Panc1 (cell line): ENCODE measurements around the gene NR2C2. TPM values are rescaled to one million over a fixed set of nuclear protein-coding genes. Genes with fewer than 3 reads are reported as not detected.

ENCODE experiments used
- ATAC-seq: fragments of 200-7000 bp; cut with Tn5 transposase; 2 replicates; pipeline ENCODE4 v1.9.1; 2020; ENCODE audit warnings: mild to moderate bottlenecking, moderate library complexity
- BruUV-seq: library from RNA; stranded (reverse); fragments of 400-500 nt; replicated peaks from 2 replicates; lab custom pipeline; 2021; lab: Mats Ljungman, UMichigan
- CTCF ChIA-PET: fragments of 300-600 bp; sonication (Branson Sonifier 250); formaldehyde crosslinking; loops from one replicate; lab custom pipeline; 2022; ENCODE audit warnings: antibody characterized with exemption; lab: Charles Lee
- POLR2A ChIA-PET: fragments of 300-600 bp; sonication (Branson Sonifier 250); formaldehyde crosslinking; loops from one replicate; lab custom pipeline; 2022; ENCODE audit warnings: antibody characterized with exemption; lab: Charles Lee
- DNase-seq: peaks from one replicate; pipeline ENCODE4 v3.0.0-alpha.2; 2010; ENCODE audit warnings: low read depth, low spot score
- H3K27ac ChIP-seq: 2 replicates; pipeline ENCODE4 v1.5.1; 2011; ENCODE audit warnings: mild to moderate bottlenecking, low read length, inconsistent platforms
- H3K27me3 ChIP-seq: fragments of 200-500 bp; sonication (Bioruptor generic); 2 replicates; pipeline ENCODE4 v1.6.0; 2014; ENCODE audit warnings: low read length, inconsistent platforms; ENCODE audit not compliant: control insufficient read depth, insufficient read depth
- H3K36me3 ChIP-seq: fragments of 200-500 bp; sonication (Bioruptor generic); 2 replicates; pipeline ENCODE4 v1.5.1; 2014; ENCODE audit warnings: inconsistent platforms, mild to moderate bottlenecking, low read length, moderate library complexity; ENCODE audit not compliant: control insufficient read depth, insufficient read depth
- H3K4me1 ChIP-seq: 2 replicates; pipeline ENCODE4 v1.5.1; 2011; ENCODE audit warnings: inconsistent platforms, mild to moderate bottlenecking, low read length, moderate library complexity; ENCODE audit not compliant: control insufficient read depth, insufficient read depth
- H3K4me3 ChIP-seq, 2 experiments: 2 replicates each; pipeline ENCODE4 v1.5.1; 2011 to 2012; ENCODE audit warnings: low read depth in 2 of 2, low read length in 2 of 2, mild to moderate bottlenecking in 2 of 2, inconsistent platforms in 1 of 2, moderate library complexity in 1 of 2
- H3K9me3 ChIP-seq: fragments of 200-500 bp; sonication (Bioruptor generic); 2 replicates; pipeline ENCODE4 v1.5.1; 2014; ENCODE audit warnings: low read depth, mild to moderate bottlenecking, inconsistent platforms, low read length, moderate library complexity; ENCODE audit not compliant: control insufficient read depth, insufficient read depth
- CTCF ChIP-seq: fragments of 450-650 bp; IDR thresholded peaks from 2 replicates; pipeline ENCODE4 v1.5.1; 2017; ENCODE audit warnings: mild to moderate bottlenecking
- POLR2AphosphoS5 ChIP-seq: IDR thresholded peaks from 2 replicates; pipeline ENCODE4 v1.6.1; 2012; ENCODE audit warnings: mild to moderate bottlenecking, low read depth, low read length, moderate library complexity
- SIN3A ChIP-seq: IDR thresholded peaks from 2 replicates; pipeline ENCODE4 v1.6.1; 2012; ENCODE audit warnings: low read depth, mild to moderate bottlenecking, low read length, moderate library complexity, borderline replicate concordance; ENCODE audit not compliant: insufficient read depth
- TCF7L2 ChIP-seq: IDR thresholded peaks from 2 replicates; pipeline ENCODE4 v1.6.1; 2011; ENCODE audit warnings: mild to moderate bottlenecking, low read depth, low read length, inconsistent platforms
- in situ Hi-C: cut with HindIII; loops from 2 replicates; pipeline ENCODE4 v1.10.0; 2016; ENCODE audit warnings: low sequenced_read_pairs, low pct_unique_long_range_greater_than_20kb
- intact Hi-C: fragments of 100-400 bp; cut with micrococcal nuclease; formaldehyde crosslinking; loops from one replicate; pipeline ENCODE4 v1.10.0; 2022; ENCODE audit not compliant: unreplicated experiment
- total RNA-seq: library from RNA; stranded (reverse); gene quantifications from one replicate; pipeline ENCODE4 v1.2.1, GENCODE V29; 2021; ENCODE audit not compliant: unreplicated experiment
- TF ChIP-seq, protein P1 (sequence below), 2 experiments: IDR thresholded peaks; 2 replicates each; pipeline ENCODE4 v1.6.1; 2011 to 2012; ENCODE audit warnings: low read depth in 2 of 2, control low read depth in 1 of 2, low read length in 1 of 2, mild to moderate bottlenecking in 1 of 2, moderate library complexity in 1 of 2; ENCODE audit not compliant: insufficient read depth in 1 of 2

NR2C2 gene
- total RNA-seq, 1 experiment from 2014 or later: 30.6 TPM

GRCh38 chr3:15097891-15098290 is 150.5 kb downstream of the NR2C2 start:
- Histone ChIP-seq H3K36me3 (peaks cover 4% of the 10 kb centered on the region), H3K9me3 (no peaks in the 10 kb centered on the region), H3K4me1 (peaks cover 7% of the 10 kb centered on the region; the same call in 1 of the 2 replicates), H3K27ac (peak overlapping the region; percentile 55), H3K27me3 (no peaks in the 10 kb centered on the region), H3K4me3 (peak overlapping the region; percentile 53 to 93)
- no peak for TF ChIP-seq SIN3A
- TF ChIP-seq POLR2AphosphoS5: no peak
- no peak for TF ChIP-seq CTCF
- TF ChIP-seq, protein P1, sequence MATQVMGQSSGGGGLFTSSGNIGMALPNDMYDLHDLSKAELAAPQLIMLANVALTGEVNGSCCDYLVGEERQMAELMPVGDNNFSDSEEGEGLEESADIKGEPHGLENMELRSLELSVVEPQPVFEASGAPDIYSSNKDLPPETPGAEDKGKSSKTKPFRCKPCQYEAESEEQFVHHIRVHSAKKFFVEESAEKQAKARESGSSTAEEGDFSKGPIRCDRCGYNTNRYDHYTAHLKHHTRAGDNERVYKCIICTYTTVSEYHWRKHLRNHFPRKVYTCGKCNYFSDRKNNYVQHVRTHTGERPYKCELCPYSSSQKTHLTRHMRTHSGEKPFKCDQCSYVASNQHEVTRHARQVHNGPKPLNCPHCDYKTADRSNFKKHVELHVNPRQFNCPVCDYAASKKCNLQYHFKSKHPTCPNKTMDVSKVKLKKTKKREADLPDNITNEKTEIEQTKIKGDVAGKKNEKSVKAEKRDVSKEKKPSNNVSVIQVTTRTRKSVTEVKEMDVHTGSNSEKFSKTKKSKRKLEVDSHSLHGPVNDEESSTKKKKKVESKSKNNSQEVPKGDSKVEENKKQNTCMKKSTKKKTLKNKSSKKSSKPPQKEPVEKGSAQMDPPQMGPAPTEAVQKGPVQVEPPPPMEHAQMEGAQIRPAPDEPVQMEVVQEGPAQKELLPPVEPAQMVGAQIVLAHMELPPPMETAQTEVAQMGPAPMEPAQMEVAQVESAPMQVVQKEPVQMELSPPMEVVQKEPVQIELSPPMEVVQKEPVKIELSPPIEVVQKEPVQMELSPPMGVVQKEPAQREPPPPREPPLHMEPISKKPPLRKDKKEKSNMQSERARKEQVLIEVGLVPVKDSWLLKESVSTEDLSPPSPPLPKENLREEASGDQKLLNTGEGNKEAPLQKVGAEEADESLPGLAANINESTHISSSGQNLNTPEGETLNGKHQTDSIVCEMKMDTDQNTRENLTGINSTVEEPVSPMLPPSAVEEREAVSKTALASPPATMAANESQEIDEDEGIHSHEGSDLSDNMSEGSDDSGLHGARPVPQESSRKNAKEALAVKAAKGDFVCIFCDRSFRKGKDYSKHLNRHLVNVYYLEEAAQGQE (IDR thresholded peaks at IDR 0.05; ENCODE audit: insufficient read depth in 1 of 2, low read depth in 2 of 2, low read length in 1 of 2): no peak
- no peak for TF ChIP-seq TCF7L2
- intact Hi-C loops: no loop called here
- DNase-seq (no peak), ATAC-seq (no peak)
- in situ Hi-C loops: no loop called here
- BruUV-seq: no TSS peak
- POLR2A ChIA-PET: no interaction called here
- CTCF ChIA-PET: no interaction called here

Other genes starting within 250 kb of the NR2C2 start
- gene FGD5, start 128.6 kb upstream of the NR2C2 start, total RNA-seq: 0.77 TPM
- 45.2 TPM for gene MRPS25, start 117.7 kb downstream of the NR2C2 start, total RNA-seq
- 13.6 TPM for gene RBSN, start 151.6 kb downstream of the NR2C2 start, total RNA-seq